ENCODE measurements around the gene TTC34. TPM values are rescaled to one million over a fixed set of nuclear protein-coding genes. Genes with fewer than 3 reads are reported as not detected.

The TTC34 gene
- polyA plus RNA-seq, 1 of the 3 experiments (the other 2 are of a cell fraction): 0.16 TPM

DNA sequence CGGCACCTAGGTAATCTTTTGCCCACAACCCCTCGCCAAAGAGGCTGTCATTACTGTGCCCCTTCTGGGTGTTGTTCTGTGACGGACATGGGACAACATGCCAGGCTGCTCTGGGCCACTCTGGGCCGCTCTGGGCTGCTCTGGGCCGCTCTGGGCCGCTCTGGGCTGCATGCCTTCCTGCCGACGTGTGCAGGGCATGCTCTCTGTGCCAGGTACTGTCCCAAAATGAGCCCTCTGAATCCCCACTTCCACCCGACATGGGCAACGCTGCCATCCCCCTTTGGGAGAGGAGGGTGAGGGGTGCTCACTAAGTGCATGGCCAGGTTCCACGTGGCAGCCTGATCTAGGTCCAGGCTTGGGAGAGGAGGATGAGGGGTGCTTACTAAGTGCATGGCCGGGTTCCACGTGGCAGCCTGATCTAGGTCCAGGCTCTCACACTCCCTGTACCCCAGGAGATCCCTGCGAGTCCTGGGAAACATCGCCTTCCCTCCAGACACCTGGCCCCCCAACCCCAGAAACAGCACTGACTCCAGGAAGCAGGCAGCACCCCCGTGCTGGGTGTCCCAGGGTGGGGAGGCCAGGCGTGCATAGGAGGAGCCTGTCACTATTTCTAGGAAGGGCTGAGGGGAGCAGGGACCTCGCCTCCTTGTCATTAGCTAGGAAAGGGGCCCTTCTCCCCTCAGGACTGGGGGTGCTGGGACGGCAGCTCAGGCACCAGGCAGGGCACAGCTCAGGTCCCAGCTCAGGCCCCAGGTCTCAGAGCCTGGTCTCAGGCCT lies 16.5 kb downstream of the TTC34 start (continued):
- TF ChIP-seq, protein P1, sequence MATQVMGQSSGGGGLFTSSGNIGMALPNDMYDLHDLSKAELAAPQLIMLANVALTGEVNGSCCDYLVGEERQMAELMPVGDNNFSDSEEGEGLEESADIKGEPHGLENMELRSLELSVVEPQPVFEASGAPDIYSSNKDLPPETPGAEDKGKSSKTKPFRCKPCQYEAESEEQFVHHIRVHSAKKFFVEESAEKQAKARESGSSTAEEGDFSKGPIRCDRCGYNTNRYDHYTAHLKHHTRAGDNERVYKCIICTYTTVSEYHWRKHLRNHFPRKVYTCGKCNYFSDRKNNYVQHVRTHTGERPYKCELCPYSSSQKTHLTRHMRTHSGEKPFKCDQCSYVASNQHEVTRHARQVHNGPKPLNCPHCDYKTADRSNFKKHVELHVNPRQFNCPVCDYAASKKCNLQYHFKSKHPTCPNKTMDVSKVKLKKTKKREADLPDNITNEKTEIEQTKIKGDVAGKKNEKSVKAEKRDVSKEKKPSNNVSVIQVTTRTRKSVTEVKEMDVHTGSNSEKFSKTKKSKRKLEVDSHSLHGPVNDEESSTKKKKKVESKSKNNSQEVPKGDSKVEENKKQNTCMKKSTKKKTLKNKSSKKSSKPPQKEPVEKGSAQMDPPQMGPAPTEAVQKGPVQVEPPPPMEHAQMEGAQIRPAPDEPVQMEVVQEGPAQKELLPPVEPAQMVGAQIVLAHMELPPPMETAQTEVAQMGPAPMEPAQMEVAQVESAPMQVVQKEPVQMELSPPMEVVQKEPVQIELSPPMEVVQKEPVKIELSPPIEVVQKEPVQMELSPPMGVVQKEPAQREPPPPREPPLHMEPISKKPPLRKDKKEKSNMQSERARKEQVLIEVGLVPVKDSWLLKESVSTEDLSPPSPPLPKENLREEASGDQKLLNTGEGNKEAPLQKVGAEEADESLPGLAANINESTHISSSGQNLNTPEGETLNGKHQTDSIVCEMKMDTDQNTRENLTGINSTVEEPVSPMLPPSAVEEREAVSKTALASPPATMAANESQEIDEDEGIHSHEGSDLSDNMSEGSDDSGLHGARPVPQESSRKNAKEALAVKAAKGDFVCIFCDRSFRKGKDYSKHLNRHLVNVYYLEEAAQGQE (IDR thresholded peaks at IDR 0.05; ENCODE audit: low read depth, low read length): no peak
- TF ChIP-seq, protein P2, sequence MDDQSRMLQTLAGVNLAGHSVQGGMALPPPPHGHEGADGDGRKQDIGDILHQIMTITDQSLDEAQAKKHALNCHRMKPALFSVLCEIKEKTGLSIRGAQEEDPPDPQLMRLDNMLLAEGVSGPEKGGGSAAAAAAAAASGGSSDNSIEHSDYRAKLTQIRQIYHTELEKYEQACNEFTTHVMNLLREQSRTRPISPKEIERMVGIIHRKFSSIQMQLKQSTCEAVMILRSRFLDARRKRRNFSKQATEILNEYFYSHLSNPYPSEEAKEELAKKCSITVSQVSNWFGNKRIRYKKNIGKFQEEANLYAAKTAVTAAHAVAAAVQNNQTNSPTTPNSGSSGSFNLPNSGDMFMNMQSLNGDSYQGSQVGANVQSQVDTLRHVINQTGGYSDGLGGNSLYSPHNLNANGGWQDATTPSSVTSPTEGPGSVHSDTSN (IDR thresholded peaks at IDR 0.05): no peak
- TF ChIP-seq NRF1 (IDR thresholded peaks at IDR 0.05; ENCODE audit: low read depth, low read length): no peak
- TF ChIP-seq FOXM1 (IDR thresholded peaks at IDR 0.05; ENCODE audit: low read depth): no peak
- no peak for TF ChIP-seq EZH2phosphoT487 (IDR thresholded peaks at IDR 0.05; ENCODE audit: borderline replicate concordance, low read depth)

DNA sequence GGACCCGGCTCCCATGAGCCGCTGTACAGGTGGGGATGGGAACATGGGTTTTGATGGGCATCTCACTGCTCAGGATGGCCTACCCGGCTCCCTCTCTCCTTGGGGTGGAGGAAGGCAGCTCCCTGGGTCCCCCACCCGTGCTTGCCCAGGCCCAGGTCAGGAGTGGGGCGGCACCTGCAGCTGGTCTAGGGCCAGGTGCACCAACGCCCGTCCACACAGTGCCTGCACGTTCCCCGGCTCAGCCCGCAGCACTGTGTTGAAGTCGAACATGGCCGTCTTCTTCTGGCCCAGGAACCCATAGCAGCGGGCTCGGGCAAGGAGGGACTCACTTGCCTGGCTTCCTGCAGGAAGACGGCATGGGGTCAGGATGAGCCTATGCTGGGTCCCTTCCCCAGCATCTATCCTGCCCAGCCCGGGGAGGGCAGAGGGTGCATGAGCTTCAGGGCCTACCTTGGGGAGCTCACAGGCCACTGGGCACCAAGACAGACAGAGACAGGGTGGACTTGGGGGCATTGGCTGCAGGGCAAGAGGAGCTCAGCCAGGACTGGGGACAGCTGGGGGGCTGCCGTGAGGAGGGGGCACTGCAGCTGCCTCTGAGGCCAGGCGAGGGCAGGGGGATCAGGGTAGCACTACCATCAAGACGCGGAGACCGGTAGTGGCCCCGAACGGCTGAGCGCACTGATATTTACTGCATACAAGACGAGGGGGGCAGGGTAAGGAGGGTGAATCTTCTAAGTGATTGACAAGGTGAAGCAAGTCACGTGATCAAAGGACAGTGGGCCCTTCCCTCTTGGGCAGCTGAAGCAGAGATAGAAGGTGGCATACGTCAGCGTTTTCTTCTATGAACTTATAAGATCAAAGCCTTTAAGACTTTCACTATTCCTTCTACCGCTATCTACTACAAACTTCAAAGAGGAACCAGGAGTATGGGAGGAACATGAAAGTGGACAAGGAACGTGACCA lies 17.8 kb downstream of the TTC34 start:
- H3K36me3 ChIP-seq (replicated peaks in 1 of 2; ENCODE audit: control insufficient read depth in 1 of 2, insufficient read depth in 2 of 2, low read length in 1 of 2): no peaks in the 10 kb centered on the region
- no peaks in the 10 kb centered on the region for H4K20me1 ChIP-seq (ENCODE audit: insufficient read depth)
- CTCF ChIA-PET: interaction anchor here (1.1 to 1.9 kb wide), 2 partner anchors 9 to 229 kb away, joined by 3 to 6 read pairs; no protein-coding TSS in a partner anchor
- H2AFZ ChIP-seq (ENCODE audit: low read depth): no peak overlapping the region
- no peaks in the 10 kb centered on the region for H3K79me2 ChIP-seq (ENCODE audit: insufficient read depth)
- WGBS (ENCODE audit: low lambda C conversion rate): 41% methylated on average over 18 of the region's 30 CpGs
- TF ChIP-seq TEAD4 (IDR thresholded peaks at IDR 0.05; ENCODE audit: borderline replicate concordance, insufficient read depth) (no peak), FOSL2 (IDR thresholded peaks at IDR 0.05; ENCODE audit: borderline replicate concordance, low read depth) (no peak), JUND (IDR thresholded peaks at IDR 0.05) (no peak), GATA2 (CRISPR knock-in tag; IDR thresholded peaks at IDR 0.05) (no peak)
- TF ChIP-seq, protein P3, sequence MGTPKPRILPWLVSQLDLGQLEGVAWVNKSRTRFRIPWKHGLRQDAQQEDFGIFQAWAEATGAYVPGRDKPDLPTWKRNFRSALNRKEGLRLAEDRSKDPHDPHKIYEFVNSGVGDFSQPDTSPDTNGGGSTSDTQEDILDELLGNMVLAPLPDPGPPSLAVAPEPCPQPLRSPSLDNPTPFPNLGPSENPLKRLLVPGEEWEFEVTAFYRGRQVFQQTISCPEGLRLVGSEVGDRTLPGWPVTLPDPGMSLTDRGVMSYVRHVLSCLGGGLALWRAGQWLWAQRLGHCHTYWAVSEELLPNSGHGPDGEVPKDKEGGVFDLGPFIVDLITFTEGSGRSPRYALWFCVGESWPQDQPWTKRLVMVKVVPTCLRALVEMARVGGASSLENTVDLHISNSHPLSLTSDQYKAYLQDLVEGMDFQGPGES (IDR thresholded peaks at IDR 0.05; ENCODE audit: low read depth, low read length): no peak
- TF ChIP-seq, protein P4, sequence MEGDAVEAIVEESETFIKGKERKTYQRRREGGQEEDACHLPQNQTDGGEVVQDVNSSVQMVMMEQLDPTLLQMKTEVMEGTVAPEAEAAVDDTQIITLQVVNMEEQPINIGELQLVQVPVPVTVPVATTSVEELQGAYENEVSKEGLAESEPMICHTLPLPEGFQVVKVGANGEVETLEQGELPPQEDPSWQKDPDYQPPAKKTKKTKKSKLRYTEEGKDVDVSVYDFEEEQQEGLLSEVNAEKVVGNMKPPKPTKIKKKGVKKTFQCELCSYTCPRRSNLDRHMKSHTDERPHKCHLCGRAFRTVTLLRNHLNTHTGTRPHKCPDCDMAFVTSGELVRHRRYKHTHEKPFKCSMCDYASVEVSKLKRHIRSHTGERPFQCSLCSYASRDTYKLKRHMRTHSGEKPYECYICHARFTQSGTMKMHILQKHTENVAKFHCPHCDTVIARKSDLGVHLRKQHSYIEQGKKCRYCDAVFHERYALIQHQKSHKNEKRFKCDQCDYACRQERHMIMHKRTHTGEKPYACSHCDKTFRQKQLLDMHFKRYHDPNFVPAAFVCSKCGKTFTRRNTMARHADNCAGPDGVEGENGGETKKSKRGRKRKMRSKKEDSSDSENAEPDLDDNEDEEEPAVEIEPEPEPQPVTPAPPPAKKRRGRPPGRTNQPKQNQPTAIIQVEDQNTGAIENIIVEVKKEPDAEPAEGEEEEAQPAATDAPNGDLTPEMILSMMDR (IDR thresholded peaks at IDR 0.05): no peak
- no peak overlapping the region for H3K4me2 ChIP-seq
- H3K4me1 ChIP-seq (ENCODE audit: control insufficient read depth in 1 of 2, insufficient read depth in 2 of 2, low read depth in 1 of 2, low read length in 1 of 2): no peaks in the 10 kb centered on the region
- no peak overlapping the region for H3K4me3 ChIP-seq (ENCODE audit: low read depth in 2 of 2, low read length in 1 of 2)
- no peaks in the 10 kb centered on the region for H3F3A ChIP-seq (replicated peaks; ENCODE audit: insufficient read depth)
- no peak overlapping the region for H3K9ac ChIP-seq
- no peaks in the 10 kb centered on the region for H3K27me3 ChIP-seq (ENCODE audit: insufficient read depth)
- POLR2A ChIA-PET: no interaction called here
- no peaks in the 10 kb centered on the region for H3K9me3 ChIP-seq
- DNase-seq: no peak
- no peak overlapping the region for H3K27ac ChIP-seq (ENCODE audit: low read depth in 2 of 2, low read length in 1 of 2)
- H3K9me2 ChIP-seq: no peaks in the 10 kb centered on the region
